Activated CD8-positive, alpha-beta memory T cell treated with anti-CD3 and anti-CD28 coated beads, Interleukin-2, amount 10 ng/mL, durations not matched to agents 7 days and 5 days (primary cell): ENCODE data around the gene DSG4. TPM values are rescaled to one million over a fixed set of nuclear protein-coding genes. Genes with fewer than 3 reads are reported as not detected.

ENCODE experiments used
- ATAC-seq: fragments of 150-1000 bp; cut with Tn5 transposase; one replicate; pipeline ENCODE4 v1.10.0; 2021; ENCODE audit warnings: moderate library complexity
- CTCF ChIA-PET: fragments of 350-600 bp; sonication (Branson Sonifier 250); formaldehyde crosslinking; loops from one replicate; lab custom pipeline; 2021; ENCODE audit warnings: antibody characterized with exemption; lab: Charles Lee
- DNase-seq: peaks from one replicate; pipeline ENCODE4 v3.0.0-alpha.2; 2020
- H3K27ac Mint-ChIP-seq: one replicate; pipeline ENCODE4 v1.8.0; 2021; ENCODE audit warnings: mild to moderate bottlenecking, mixed read lengths
- H3K27me3 Mint-ChIP-seq: one replicate; pipeline ENCODE4 v1.8.0; 2021; ENCODE audit warnings: mixed read lengths
- H3K36me3 Mint-ChIP-seq: one replicate; pipeline ENCODE4 v1.8.0; 2021; ENCODE audit warnings: mild to moderate bottlenecking, mixed read lengths
- H3K4me1 Mint-ChIP-seq: one replicate; pipeline ENCODE4 v1.8.0; 2021; ENCODE audit warnings: mixed read lengths
- H3K4me3 Mint-ChIP-seq: one replicate; pipeline ENCODE4 v1.8.0; 2021; ENCODE audit warnings: mild to moderate bottlenecking, moderate library complexity, mixed read lengths
- H3K9me3 Mint-ChIP-seq: one replicate; pipeline ENCODE4 v1.8.0; 2022; ENCODE audit warnings: low read depth, mixed read lengths
- total RNA-seq, 2 experiments: library from RNA; stranded (reverse); gene quantifications; one replicate each; pipeline ENCODE4 v1.2.3, GENCODE V29; 2021

Gene DSG4
- total RNA-seq, 2 experiments from 2014 or later: not detected

DNA sequence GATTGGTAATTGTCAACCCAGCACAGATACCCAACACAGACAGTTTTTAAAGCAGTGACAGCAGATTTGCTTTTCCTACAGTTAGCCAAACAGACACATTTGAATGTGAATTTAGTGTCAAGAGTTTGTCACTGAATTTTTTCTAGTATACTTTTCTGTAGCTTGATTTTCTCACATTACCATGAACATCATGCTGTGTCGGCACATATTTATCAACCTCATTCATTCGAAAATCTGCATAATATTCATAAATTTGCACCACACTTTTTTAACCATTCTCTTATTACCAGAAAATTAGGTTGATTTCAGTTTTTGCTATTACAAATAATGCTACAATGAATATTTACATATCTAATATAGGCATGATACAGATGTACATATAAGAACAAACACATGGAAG lies 43.9 kb downstream of the DSG4 start:
- no peak for ATAC-seq
- CTCF ChIA-PET: no interaction called here
- Mint-ChIP-seq H3K27ac (no peak overlapping the region), H3K27me3 (no peaks in the 10 kb centered on the region), H3K4me3 (no peak overlapping the region), H3K36me3 (no peaks in the 10 kb centered on the region), H3K4me1 (no peaks in the 10 kb centered on the region), H3K9me3 (peaks cover 3% of the 10 kb centered on the region)
- DNase-seq: no peak

GRCh38 chr18:31424383-31424988 lies 47.9 kb downstream of the DSG4 start:
- Mint-ChIP-seq H3K9me3 (no peaks in the 10 kb centered on the region), H3K27me3 (no peaks in the 10 kb centered on the region), H3K36me3 (no peaks in the 10 kb centered on the region), H3K4me1 (no peaks in the 10 kb centered on the region), H3K4me3 (no peak overlapping the region), H3K27ac (no peak overlapping the region)
- CTCF ChIA-PET: no interaction called here
- no peak for DNase-seq
- no peak for ATAC-seq

- H3K4me1 Mint-ChIP-seq: no peaks in the 10 kb centered on the region
- H3K27ac Mint-ChIP-seq: no peak overlapping the region
- H3K4me3 Mint-ChIP-seq: no peak overlapping the region
- no peaks in the 10 kb centered on the region for H3K27me3 Mint-ChIP-seq
- no peaks in the 10 kb centered on the region for H3K36me3 Mint-ChIP-seq
- H3K9me3 Mint-ChIP-seq: no peaks in the 10 kb centered on the region
- no peak for ATAC-seq
- CTCF ChIA-PET: no interaction called here
- no peak for DNase-seq
These were observed 49.4 kb downstream of the DSG4 start for GRCh38 chr18:31426021-31426420.

DNA sequence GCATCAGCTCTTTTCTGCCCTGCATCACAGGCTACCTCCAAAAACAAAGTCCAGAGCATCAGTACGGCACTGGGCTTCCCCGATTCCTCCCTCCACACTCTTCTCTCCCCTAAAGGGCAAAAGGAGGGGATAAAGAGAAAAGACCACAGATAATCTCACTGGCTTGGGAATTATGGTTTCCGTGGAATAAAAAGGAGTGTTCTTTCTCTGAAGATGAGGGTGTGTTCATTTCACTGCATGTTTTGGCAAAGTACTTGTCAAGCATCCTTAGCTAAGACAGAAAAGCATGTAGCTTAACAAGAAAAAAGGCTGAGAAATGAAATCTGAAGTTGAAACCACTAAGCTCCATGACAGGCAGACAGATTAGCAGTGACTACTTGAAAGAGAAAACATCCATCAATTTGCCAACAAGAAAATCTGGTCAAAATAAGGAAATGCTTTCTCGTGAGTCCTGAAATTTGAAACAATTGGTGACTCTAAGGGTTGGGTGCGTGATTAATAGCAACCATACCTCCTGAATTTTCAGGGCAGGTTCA lies 50.4 kb downstream of the DSG4 start:
- ATAC-seq: no peak
- H3K9me3 Mint-ChIP-seq: no peaks in the 10 kb centered on the region
- no peaks in the 10 kb centered on the region for H3K36me3 Mint-ChIP-seq

GRCh38 chr18:31428211-31428610 lies 51.6 kb downstream of the DSG4 start:
- Mint-ChIP-seq H3K36me3 (no peaks in the 10 kb centered on the region), H3K4me3 (no peak overlapping the region), H3K27me3 (no peaks in the 10 kb centered on the region), H3K9me3 (no peaks in the 10 kb centered on the region), H3K4me1 (no peaks in the 10 kb centered on the region), H3K27ac (no peak overlapping the region)
- ATAC-seq: no peak
- CTCF ChIA-PET: no interaction called here
- no peak for DNase-seq

More for the DNA sequence above, 50.4 kb downstream of the DSG4 start:
- DNase-seq: no peak
- Mint-ChIP-seq H3K4me3 (no peak overlapping the region), H3K4me1 (no peaks in the 10 kb centered on the region), H3K27me3 (no peaks in the 10 kb centered on the region), H3K27ac (no peak overlapping the region)
- CTCF ChIA-PET: no interaction called here

GRCh38 chr18:31429623-31430022 lies 53.0 kb downstream of the DSG4 start:
- H3K4me1 Mint-ChIP-seq: no peaks in the 10 kb centered on the region
- ATAC-seq: no peak
- H3K27me3 Mint-ChIP-seq: no peaks in the 10 kb centered on the region
- no peaks in the 10 kb centered on the region for H3K36me3 Mint-ChIP-seq
- H3K9me3 Mint-ChIP-seq: no peaks in the 10 kb centered on the region
- no peak overlapping the region for H3K27ac Mint-ChIP-seq
- CTCF ChIA-PET: no interaction called here
- no peak for DNase-seq
- no peak overlapping the region for H3K4me3 Mint-ChIP-seq

DNA sequence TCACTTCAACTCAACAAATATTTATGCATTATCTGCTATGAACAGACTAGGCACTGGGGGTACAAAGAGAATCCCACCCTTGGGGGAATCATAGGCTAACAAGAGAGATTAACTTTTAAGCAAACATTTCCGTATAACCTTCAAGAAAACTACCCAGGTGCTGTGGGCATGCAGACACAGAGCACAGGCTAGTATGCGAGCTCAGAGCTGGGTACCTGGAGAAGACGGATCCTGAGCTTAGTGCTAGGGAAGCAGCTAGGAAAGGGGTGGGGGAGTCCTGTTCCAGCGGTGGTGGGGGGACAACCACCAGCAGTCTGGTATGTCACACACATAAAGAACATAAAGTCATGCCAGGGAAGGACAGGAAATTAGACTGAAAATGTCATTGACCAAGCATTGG lies 53.5 kb downstream of the DSG4 start:
- no peak overlapping the region for H3K4me3 Mint-ChIP-seq
- DNase-seq: no peak
- no peak overlapping the region for H3K27ac Mint-ChIP-seq
- no peaks in the 10 kb centered on the region for H3K36me3 Mint-ChIP-seq
- no peaks in the 10 kb centered on the region for H3K27me3 Mint-ChIP-seq
- no peak for ATAC-seq
- H3K4me1 Mint-ChIP-seq: no peaks in the 10 kb centered on the region
- CTCF ChIA-PET: no interaction called here
- no peaks in the 10 kb centered on the region for H3K9me3 Mint-ChIP-seq

- Mint-ChIP-seq H3K9me3 (no peaks in the 10 kb centered on the region), H3K4me1 (no peaks in the 10 kb centered on the region), H3K36me3 (no peaks in the 10 kb centered on the region), H3K4me3 (no peak overlapping the region), H3K27me3 (no peaks in the 10 kb centered on the region), H3K27ac (no peak overlapping the region)
- CTCF ChIA-PET: no interaction called here
- DNase-seq: no peak
- ATAC-seq: no peak
These were observed 54.0 kb downstream of the DSG4 start for GRCh38 chr18:31430554-31430953.

GRCh38 chr18:31432316-31432715 lies 55.7 kb downstream of the DSG4 start:
- no peak overlapping the region for H3K4me3 Mint-ChIP-seq
- no peaks in the 10 kb centered on the region for H3K36me3 Mint-ChIP-seq
- H3K27me3 Mint-ChIP-seq: no peaks in the 10 kb centered on the region
- no peaks in the 10 kb centered on the region for H3K9me3 Mint-ChIP-seq
- H3K4me1 Mint-ChIP-seq: no peaks in the 10 kb centered on the region
- DNase-seq (no peak), ATAC-seq (no peak)
- CTCF ChIA-PET: no interaction called here
- no peak overlapping the region for H3K27ac Mint-ChIP-seq

DNA sequence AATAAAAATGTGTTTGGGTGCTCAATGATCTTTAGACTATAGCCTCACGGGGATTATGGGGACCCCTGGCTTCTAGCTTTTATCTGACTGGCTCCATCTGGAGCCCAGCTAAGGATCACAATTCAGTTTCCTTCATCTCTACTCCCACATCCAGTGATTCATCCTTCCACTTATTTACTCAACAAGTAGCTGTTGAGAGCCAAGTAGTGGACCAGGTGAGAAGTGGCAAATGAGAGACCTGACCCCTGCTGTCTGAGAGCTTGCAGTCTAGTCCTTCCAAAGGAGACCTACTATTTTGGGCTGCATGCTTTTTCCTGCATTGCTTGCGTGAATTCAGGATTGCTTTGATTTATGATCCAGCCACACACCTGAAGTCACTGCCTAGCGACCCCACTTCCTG lies 60.2 kb downstream of the DSG4 start:
- Mint-ChIP-seq H3K4me3 (no peak overlapping the region), H3K4me1 (no peaks in the 10 kb centered on the region), H3K27ac (no peak overlapping the region), H3K36me3 (no peaks in the 10 kb centered on the region), H3K9me3 (peaks cover 2% of the 10 kb centered on the region), H3K27me3 (no peaks in the 10 kb centered on the region)
- no peak for ATAC-seq
- CTCF ChIA-PET: no interaction called here
- no peak for DNase-seq

DNA sequence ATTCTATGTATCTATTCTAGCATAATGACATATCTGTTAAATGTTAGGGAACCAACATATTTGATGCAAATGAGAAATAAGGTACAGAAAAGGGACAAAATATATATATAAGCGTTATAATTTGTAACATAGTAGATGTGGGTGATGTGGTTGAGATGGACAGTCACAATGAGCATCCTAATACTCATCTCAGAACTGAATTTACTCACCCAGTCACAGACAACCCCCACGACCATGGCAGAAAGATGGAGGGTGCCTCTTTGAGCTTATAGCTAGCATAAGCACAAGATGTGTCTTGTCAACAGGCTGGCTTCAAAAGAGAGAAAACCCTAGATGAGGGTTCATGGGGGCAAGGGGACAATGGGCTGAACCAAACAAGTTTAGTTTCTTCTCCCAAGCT lies 61.8 kb downstream of the DSG4 start:
- Mint-ChIP-seq H3K4me1 (no peaks in the 10 kb centered on the region), H3K27ac (no peak overlapping the region), H3K36me3 (no peaks in the 10 kb centered on the region), H3K4me3 (no peak overlapping the region), H3K27me3 (no peaks in the 10 kb centered on the region), H3K9me3 (peaks cover 2% of the 10 kb centered on the region)
- no peak for ATAC-seq
- CTCF ChIA-PET: no interaction called here
- no peak for DNase-seq

DNA sequence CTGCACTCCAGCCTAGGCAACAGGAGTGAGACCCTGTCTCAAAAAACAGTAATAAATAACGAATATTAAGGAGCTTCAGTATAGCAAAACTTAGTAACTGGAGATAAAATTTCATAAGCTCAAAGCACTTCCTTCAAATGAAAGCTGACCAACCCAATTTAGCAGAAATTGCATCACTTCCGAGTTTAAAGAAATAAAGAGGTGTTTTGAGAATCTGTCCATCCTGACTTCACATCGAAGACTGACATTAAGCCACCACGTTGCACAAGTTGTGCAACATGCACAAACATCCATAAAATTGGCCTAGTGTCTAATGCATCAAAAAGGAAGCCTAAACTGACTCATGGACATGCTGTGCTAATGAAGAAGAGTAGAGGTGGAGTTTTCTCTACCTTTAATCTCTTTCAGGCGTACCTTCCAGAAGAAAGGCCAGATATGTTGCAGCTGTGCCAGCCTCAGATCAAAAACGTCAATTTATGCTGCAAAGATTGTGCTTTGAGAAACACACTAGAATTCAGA lies 63.3 kb downstream of the DSG4 start:
- CTCF ChIA-PET: no interaction called here
- Mint-ChIP-seq H3K4me3 (no peak overlapping the region), H3K27me3 (no peaks in the 10 kb centered on the region), H3K4me1 (no peaks in the 10 kb centered on the region), H3K9me3 (peaks cover 2% of the 10 kb centered on the region), H3K36me3 (no peaks in the 10 kb centered on the region), H3K27ac (no peak overlapping the region)
- DNase-seq: no peak
- ATAC-seq: no peak

GRCh38 chr18:31440787-31441186 lies 64.2 kb downstream of the DSG4 start:
- Mint-ChIP-seq H3K4me1 (no peaks in the 10 kb centered on the region), H3K27me3 (no peaks in the 10 kb centered on the region), H3K27ac (no peak overlapping the region), H3K4me3 (no peak overlapping the region), H3K36me3 (no peaks in the 10 kb centered on the region), H3K9me3 (peaks cover 2% of the 10 kb centered on the region)
- DNase-seq: no peak
- ATAC-seq: no peak
- CTCF ChIA-PET: no interaction called here

- ATAC-seq: no peak
- H3K4me1 Mint-ChIP-seq: no peaks in the 10 kb centered on the region
These were observed 64.9 kb downstream of the DSG4 start for GRCh38 chr18:31441493-31441892.

More at GRCh38 chr18:31441493-31441892, 64.9 kb downstream of the DSG4 start:
- no peaks in the 10 kb centered on the region for H3K27me3 Mint-ChIP-seq
- CTCF ChIA-PET: no interaction called here
- H3K9me3 Mint-ChIP-seq: peaks cover 2% of the 10 kb centered on the region
- DNase-seq: no peak
- H3K36me3 Mint-ChIP-seq: no peaks in the 10 kb centered on the region
- no peak overlapping the region for H3K27ac Mint-ChIP-seq
- no peak overlapping the region for H3K4me3 Mint-ChIP-seq
